Thyroid gland (tissue), 4 donors: Measurements from ENCODE around the gene ARHGEF6. TPM values are rescaled to one million over a fixed set of nuclear protein-coding genes. Genes with fewer than 3 reads are reported as not detected.

ENCODE experiments used
- DNase-seq, 2 donors: peaks; one replicate each; pipeline ENCODE4 v3.0.0-alpha.2; 2019
- H3K27ac ChIP-seq, 3 donors: fragments of 200-600 bp; sonication (generic); 1 replicate in 2 of 3; 2 replicates in 1 of 3; pipeline ENCODE4 v1.5.1; 2016 to 2019; ENCODE audit warnings: mild to moderate bottlenecking in 1 of 3, moderate library complexity in 1 of 3
- H3K27me3 ChIP-seq: fragments of 200-600 bp; sonication (generic); one replicate; pipeline ENCODE4 v1.5.1; 2019
- H3K36me3 ChIP-seq, 2 donors: fragments of 200-600 bp; sonication (generic); one replicate each; pipeline ENCODE4 v1.5.1; 2016 to 2019
- H3K4me1 ChIP-seq, 2 donors: fragments of 200-600 bp; sonication (generic); one replicate each; pipeline ENCODE4 v1.5.1; 2017 to 2019
- H3K4me3 ChIP-seq, 3 donors: fragments of 200-600 bp; sonication (generic); replicated peaks in 1 of 3; 1 replicate in 2 of 3; 2 replicates in 1 of 3; pipeline ENCODE4 v1.5.1; 2016; ENCODE audit warnings: mild to moderate bottlenecking in 1 of 3
- H3K9me3 ChIP-seq: fragments of 200-600 bp; sonication (generic); one replicate; pipeline ENCODE4 v1.5.1; 2017
- POLR2A ChIP-seq, 2 donors: fragments of 450-650 bp; IDR thresholded peaks; one replicate each; pipeline ENCODE4 v1.6.1; 2017; ENCODE audit warnings: antibody characterized with exemption in 2 of 2, mild to moderate bottlenecking in 2 of 2, moderate library complexity in 1 of 2
- WGBS, 2 donors: methylation state at CpG; one replicate each; pipeline ENCODE4 v1.1.5; 2017; 5-methylcytosine and 5-hydroxymethylcytosine counted together
- intact Hi-C: fragments of 100-400 bp; cut with DNase I; formaldehyde crosslinking; loops from one replicate; pipeline ENCODE4 v1.15.1; 2023
- total RNA-seq, 4 donors: library from RNA; depleted of rRNA; stranded (reverse); fragments of >200 nt; gene quantifications; one replicate each; pipeline ENCODE4 v1.2.3, GENCODE V29; 2016
- TF ChIP-seq, protein P1 (sequence below), 6 experiments: fragments of 200-600 bp in 3 of 6; fragments of 450-650 bp in 3 of 6; sonication (generic) in 3 of 6; IDR thresholded peaks; one replicate each; pipeline ENCODE4 v1.5.1; 2016 to 2019; ENCODE audit warnings: antibody characterized with exemption in 6 of 6, mild to moderate bottlenecking in 2 of 6, inconsistent platforms in 1 of 6, moderate library complexity in 1 of 6

The ARHGEF6 gene
- total RNA-seq, 4 donors from 2014 or later, result 3.5 to 12.0 (median 6.4) TPM

DNA sequence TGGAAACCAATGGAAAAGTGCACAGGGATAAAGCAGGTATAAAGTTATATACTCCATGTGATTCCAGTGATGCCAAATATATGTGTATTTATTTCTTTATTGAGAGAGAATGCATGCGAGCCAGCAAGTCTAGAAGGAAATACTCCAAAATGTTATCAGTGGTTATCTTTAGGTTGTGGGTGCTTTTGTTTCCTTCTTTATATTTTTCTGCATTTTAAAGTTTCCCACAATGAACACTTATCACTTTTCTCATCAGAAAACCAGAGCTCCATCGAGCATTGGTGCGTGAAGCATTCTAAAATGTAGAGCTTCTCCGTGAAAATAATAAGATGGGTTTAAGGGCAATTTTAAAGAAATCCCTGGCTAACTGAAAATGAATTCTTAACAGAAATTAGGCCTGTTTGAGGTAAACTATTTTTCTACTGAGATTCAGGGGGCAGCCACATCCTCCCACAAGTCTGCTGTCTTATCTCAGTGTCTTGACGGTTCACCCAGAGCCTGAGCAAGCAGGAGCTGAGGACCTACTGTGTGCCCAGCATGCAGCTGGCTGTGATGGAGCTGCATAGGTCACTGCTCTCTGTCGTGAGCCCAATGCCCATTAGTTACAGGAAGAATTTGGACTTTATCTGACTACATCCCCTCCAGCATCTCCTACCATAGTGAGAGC, 151.5 kb downstream of the ARHGEF6 start:
- H3K4me3 ChIP-seq, result no peak overlapping the region
- no peak for DNase-seq
- intact Hi-C loops, result no loop called here
- WGBS, 2 donors, result 42 to 50% methylated on average over 5 to 6 of the region's 6 CpGs
- H3K27ac ChIP-seq, result no peak overlapping the region
- H3K27me3 ChIP-seq, result no peaks in the 10 kb centered on the region
- TF ChIP-seq, protein P1, sequence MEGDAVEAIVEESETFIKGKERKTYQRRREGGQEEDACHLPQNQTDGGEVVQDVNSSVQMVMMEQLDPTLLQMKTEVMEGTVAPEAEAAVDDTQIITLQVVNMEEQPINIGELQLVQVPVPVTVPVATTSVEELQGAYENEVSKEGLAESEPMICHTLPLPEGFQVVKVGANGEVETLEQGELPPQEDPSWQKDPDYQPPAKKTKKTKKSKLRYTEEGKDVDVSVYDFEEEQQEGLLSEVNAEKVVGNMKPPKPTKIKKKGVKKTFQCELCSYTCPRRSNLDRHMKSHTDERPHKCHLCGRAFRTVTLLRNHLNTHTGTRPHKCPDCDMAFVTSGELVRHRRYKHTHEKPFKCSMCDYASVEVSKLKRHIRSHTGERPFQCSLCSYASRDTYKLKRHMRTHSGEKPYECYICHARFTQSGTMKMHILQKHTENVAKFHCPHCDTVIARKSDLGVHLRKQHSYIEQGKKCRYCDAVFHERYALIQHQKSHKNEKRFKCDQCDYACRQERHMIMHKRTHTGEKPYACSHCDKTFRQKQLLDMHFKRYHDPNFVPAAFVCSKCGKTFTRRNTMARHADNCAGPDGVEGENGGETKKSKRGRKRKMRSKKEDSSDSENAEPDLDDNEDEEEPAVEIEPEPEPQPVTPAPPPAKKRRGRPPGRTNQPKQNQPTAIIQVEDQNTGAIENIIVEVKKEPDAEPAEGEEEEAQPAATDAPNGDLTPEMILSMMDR (IDR thresholded peaks at IDR 0.05), result no peak
- TF ChIP-seq POLR2A (IDR thresholded peaks at IDR 0.05), result no peak
- no peaks in the 10 kb centered on the region for H3K9me3 ChIP-seq
- no peaks in the 10 kb centered on the region for H3K4me1 ChIP-seq
- no peaks in the 10 kb centered on the region for H3K36me3 ChIP-seq

DNA sequence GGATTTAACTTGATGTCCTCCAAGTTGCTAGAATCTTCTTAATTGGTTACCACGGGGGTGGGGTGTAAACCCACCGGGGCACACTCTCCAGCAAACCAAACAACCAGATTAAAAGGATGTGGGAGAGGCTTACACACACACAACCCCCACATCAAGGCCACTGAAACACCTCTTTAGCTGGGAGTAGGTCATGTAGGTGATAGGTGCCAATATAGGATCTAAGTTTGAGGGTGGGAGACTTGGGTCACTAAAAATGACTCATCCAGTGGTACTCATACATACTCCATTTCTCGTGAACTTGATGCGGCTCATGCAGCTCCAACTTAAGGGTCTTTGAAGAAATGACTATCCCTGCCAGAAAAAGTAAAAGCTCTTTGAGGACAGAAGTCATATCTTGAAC, 153.3 kb downstream of the ARHGEF6 start:
- 72 to 81% methylated on average over 2 to 4 of the region's 4 CpGs for WGBS, 2 donors
- no peaks in the 10 kb centered on the region for H3K36me3 ChIP-seq
- no peaks in the 10 kb centered on the region for H3K27me3 ChIP-seq

DNA sequence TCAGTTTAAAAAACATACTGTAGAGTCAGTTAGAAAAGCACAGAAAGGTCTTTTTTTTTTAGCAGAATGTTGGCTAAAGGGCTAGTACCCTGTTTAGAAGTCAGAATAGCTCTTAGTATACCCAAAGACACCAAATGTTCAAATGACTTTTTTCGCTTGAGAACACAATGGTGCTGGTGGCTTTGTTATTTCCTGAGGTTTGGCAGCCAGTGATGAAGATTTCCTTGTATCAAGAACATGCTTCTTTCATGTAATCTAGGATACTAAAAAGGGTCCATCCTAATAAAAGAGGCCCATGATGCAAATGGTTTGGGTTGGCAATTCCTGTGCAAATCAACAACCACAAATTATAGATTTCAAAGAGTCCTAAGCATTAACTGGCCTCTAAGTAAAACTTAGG, 153.8 kb downstream of the ARHGEF6 start:
- intact Hi-C loops, result no loop called here
- Histone ChIP-seq H3K4me1 (no peaks in the 10 kb centered on the region), H3K27ac (no peak overlapping the region), H3K4me3 (no peak overlapping the region), H3K27me3 (no peaks in the 10 kb centered on the region), H3K9me3 (no peaks in the 10 kb centered on the region), H3K36me3 (no peaks in the 10 kb centered on the region)
- 80% methylated on average over 1 of the region's 1 CpG for WGBS, 2 donors
- TF ChIP-seq POLR2A (IDR thresholded peaks at IDR 0.05), result no peak
- TF ChIP-seq, protein P1 (IDR thresholded peaks at IDR 0.05), result no peak
- no peak for DNase-seq

More for the DNA sequence above, 153.3 kb downstream of the ARHGEF6 start:
- TF ChIP-seq, protein P1 (IDR thresholded peaks at IDR 0.05), result no peak
- no peak for TF ChIP-seq POLR2A (IDR thresholded peaks at IDR 0.05)
- DNase-seq, result no peak
- Histone ChIP-seq H3K27ac (no peak overlapping the region), H3K9me3 (no peaks in the 10 kb centered on the region), H3K4me3 (no peak overlapping the region), H3K4me1 (no peaks in the 10 kb centered on the region)
- intact Hi-C loops, result no loop called here

DNA sequence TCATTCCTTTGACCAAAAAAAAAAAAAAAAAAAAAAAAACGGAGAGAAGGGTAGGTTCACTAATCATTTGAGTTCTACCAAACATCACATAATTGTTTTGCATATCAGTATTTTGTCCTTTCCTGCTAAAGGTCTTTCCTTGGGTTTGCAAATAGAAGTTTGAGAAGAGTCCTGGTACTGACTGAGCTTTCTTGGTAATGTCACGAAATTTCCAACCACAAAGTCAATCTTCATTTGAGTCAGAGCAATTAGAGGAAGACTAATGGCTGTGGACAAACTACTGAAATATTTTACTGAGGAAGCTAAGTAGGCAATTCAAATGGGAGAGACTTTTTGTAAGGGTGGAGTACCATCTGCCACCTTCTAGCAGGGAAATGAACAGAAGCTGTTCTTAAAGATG, 154.5 kb downstream of the ARHGEF6 start:
- no peaks in the 10 kb centered on the region for H3K36me3 ChIP-seq

DNA sequence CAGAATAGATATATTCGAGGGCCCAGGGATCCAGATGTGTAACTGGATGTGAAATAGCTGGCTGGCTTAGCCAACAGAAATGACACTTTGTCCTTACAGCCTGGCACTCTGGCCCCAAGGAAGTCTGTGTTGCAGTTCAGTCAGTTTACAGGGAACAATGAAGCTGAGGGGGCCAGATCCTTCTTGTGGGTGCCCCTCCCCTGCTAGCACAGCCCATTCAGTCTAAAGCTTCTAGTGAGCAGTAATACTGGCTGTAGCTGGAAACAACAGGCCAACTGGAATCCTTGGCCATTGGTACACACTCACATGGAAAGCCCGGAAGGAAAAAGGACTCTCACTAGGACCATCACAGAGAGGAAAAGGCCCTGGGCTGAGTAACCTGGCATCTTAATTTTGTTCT, 155.5 kb downstream of the ARHGEF6 start:
- no peak overlapping the region for H3K4me3 ChIP-seq
- intact Hi-C loops, result no loop called here
- H3K27me3 ChIP-seq, result no peaks in the 10 kb centered on the region
- no peak for DNase-seq
- H3K27ac ChIP-seq, result no peak overlapping the region
- H3K9me3 ChIP-seq, result no peaks in the 10 kb centered on the region
- TF ChIP-seq, protein P1 (IDR thresholded peaks at IDR 0.05), result no peak
- no peak for TF ChIP-seq POLR2A (IDR thresholded peaks at IDR 0.05)
- H3K4me1 ChIP-seq, result no peaks in the 10 kb centered on the region
- H3K36me3 ChIP-seq, result no peaks in the 10 kb centered on the region
- 67 to 100% methylated on average over 1 of the region's 2 CpGs for WGBS, 2 donors

More for the DNA sequence above, 154.5 kb downstream of the ARHGEF6 start:
- TF ChIP-seq, protein P1 (IDR thresholded peaks at IDR 0.05), result no peak
- no peak for DNase-seq
- intact Hi-C loops, result no loop called here
- H3K27me3 ChIP-seq, result no peaks in the 10 kb centered on the region
- H3K9me3 ChIP-seq, result no peaks in the 10 kb centered on the region
- no peak overlapping the region for H3K27ac ChIP-seq
- H3K4me3 ChIP-seq, result no peak overlapping the region
- no peaks in the 10 kb centered on the region for H3K4me1 ChIP-seq
- 67 to 83% methylated on average over 2 of the region's 2 CpGs for WGBS, 2 donors
